GM23248 (cell line): ENCODE results near the gene MEGF6. TPM values are rescaled to one million over a fixed set of nuclear protein-coding genes. Genes with fewer than 3 reads are reported as not detected.

ENCODE experiments used
- DNase-seq: peaks from one replicate; pipeline ENCODE4 v3.0.0-alpha.2; 2015
- H2AFZ ChIP-seq: fragments of 200-600 bp; sonication (generic); 2 replicates; pipeline ENCODE4 v1.6.1; 2016; ENCODE audit warnings: antibody characterized with exemption
- H3F3A ChIP-seq: fragments of 200-600 bp; sonication (generic); 2 replicates; pipeline ENCODE4 v1.6.1; 2016; ENCODE audit warnings: mild to moderate bottlenecking, antibody characterized with exemption, mixed run types; ENCODE audit not compliant: insufficient read depth
- H3K27ac ChIP-seq: fragments of 200-600 bp; sonication (generic); 2 replicates; pipeline ENCODE4 v1.5.1; 2016; ENCODE audit warnings: mild to moderate bottlenecking
- H3K27me3 ChIP-seq: fragments of 200-600 bp; sonication (generic); replicated peaks from 2 replicates; pipeline ENCODE4 v1.6.1; 2016; ENCODE audit warnings: mild to moderate bottlenecking; ENCODE audit not compliant: insufficient read depth
- H3K36me3 ChIP-seq: fragments of 200-600 bp; sonication (generic); 2 replicates; pipeline ENCODE4 v1.6.1; 2016; ENCODE audit warnings: low read depth, mild to moderate bottlenecking
- H3K4me1 ChIP-seq: fragments of 200-600 bp; sonication (generic); 2 replicates; pipeline ENCODE4 v1.6.1; 2016; ENCODE audit warnings: mild to moderate bottlenecking; ENCODE audit not compliant: insufficient read depth
- H3K4me2 ChIP-seq: fragments of 200-600 bp; sonication (generic); one replicate; pipeline ENCODE4 v1.6.1; 2016; ENCODE audit warnings: mild to moderate bottlenecking; ENCODE audit not compliant: unreplicated experiment
- H3K4me3 ChIP-seq: fragments of 200-600 bp; sonication (generic); 2 replicates; pipeline ENCODE4 v1.5.1; 2016; ENCODE audit warnings: mild to moderate bottlenecking
- H3K79me2 ChIP-seq: fragments of 200-600 bp; sonication (generic); 2 replicates; pipeline ENCODE4 v1.6.1; 2016; ENCODE audit warnings: mild to moderate bottlenecking; ENCODE audit not compliant: insufficient read depth
- H3K9ac ChIP-seq: fragments of 200-600 bp; sonication (generic); 2 replicates; pipeline ENCODE4 v1.6.1; 2016; ENCODE audit warnings: mild to moderate bottlenecking
- H3K9me2 ChIP-seq: fragments of 200-600 bp; sonication (generic); 2 replicates; pipeline ENCODE4 v1.6.1; 2016; ENCODE audit warnings: mixed run types, mild to moderate bottlenecking, moderate library complexity; ENCODE audit not compliant: insufficient read depth
- H3K9me3 ChIP-seq: fragments of 200-600 bp; sonication (generic); one replicate; pipeline ENCODE4 v1.6.1; 2017; ENCODE audit warnings: low read depth
- H4K20me1 ChIP-seq: fragments of 200-600 bp; sonication (generic); 2 replicates; pipeline ENCODE4 v1.6.0; 2016; ENCODE audit not compliant: insufficient read depth
- EZH2 ChIP-seq: fragments of 200-600 bp; sonication (generic); IDR thresholded peaks from 2 replicates; pipeline ENCODE4 v1.6.1; 2018; ENCODE audit warnings: antibody characterized with exemption, mild to moderate bottlenecking; ENCODE audit not compliant: insufficient read depth, poor library complexity, severe bottlenecking
- EZH2phosphoT487 ChIP-seq: fragments of 200-600 bp; sonication (generic); IDR thresholded peaks from 2 replicates; pipeline ENCODE4 v1.6.1; 2018; ENCODE audit warnings: antibody characterized with exemption, moderate library complexity, mild to moderate bottlenecking, low read depth; ENCODE audit not compliant: insufficient read depth
- WGBS, 2 experiments: methylation state at CpG; one replicate each; pipeline ENCODE4 v1.1.6; 2015 to 2017; ENCODE audit warnings: low lambda C conversion rate in 2 of 2, low coverage in 1 of 2; ENCODE audit errors: missing lambda C conversion rate in 2 of 2; 5-methylcytosine and 5-hydroxymethylcytosine counted together
- in situ Hi-C: fragments of 300-500 bp; cut with MboI; formaldehyde crosslinking; loops from 2 replicates; pipeline ENCODE4 v1.15.0; 2020
- polyA plus RNA-seq: library from polyadenylated mRNA; unstranded; fragments of >200 nt; fragmentation: Nextera tagmentation; extraction: Ambion mirVana; gene quantifications from 2 replicates; pipeline ENCODE4 v1.2.1, GENCODE V29; 2016
- total RNA-seq: library from RNA; depleted of rRNA; stranded (reverse); fragments of >200 nt; shearing (Covaris generic); gene quantifications from 2 replicates; pipeline ENCODE4 v1.2.3, GENCODE V29; 2014

Gene MEGF6
- total and polyA plus RNA-seq, 2 experiments from 2014 or later = 37.9 to 108 TPM

DNA sequence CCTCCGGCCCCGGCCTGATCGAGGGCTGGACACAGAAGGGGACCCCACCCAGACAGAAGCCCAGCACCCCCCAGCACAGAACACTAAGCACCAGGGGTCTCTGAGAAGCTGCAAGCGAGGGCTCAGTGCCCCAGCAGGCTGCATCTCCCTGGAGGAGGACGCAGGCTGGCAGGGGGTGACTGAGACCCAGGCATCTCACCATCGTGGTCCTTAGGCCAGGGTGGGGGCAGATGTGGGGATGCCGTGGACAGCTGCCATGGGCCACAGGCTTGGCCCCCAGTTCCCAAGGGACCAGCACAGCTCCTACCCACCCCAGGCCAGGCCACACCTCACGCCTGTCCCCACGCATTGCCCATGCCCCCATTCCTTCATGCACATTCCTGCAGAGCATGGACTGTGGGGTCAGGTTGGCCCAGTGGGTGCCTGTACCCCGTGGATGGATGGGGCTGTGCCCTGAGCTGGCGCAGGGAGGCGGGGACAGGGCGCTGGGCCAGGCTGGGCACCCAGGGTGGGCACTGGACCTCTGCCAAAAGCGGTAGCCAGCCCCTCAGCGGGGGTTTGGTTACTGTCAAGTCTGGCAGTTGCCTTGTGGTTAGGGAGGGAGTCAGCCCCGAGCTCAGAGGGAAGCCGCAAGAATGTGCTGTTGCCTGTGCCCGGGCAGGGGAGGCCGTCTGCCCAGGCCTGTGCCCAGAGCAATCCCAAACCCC is 95.4 kb downstream of the MEGF6 start:
- Histone ChIP-seq H3K9me2 (no peaks in the 10 kb centered on the region), H3K36me3 (no peaks in the 10 kb centered on the region), H3K4me1 (no peaks in the 10 kb centered on the region), H3K4me3 (no peak overlapping the region), H3K27ac (no peak overlapping the region), H3F3A (no peaks in the 10 kb centered on the region), H3K9me3 (no peaks in the 10 kb centered on the region), H3K9ac (no peak overlapping the region), H2AFZ (no peak overlapping the region), H3K79me2 (no peaks in the 10 kb centered on the region), H3K4me2 (no peak overlapping the region), H3K27me3 (no peaks in the 10 kb centered on the region), H4K20me1 (no peaks in the 10 kb centered on the region)
- WGBS, 2 experiments = 66 to 70% methylated on average over 19 of the region's 19 CpGs
- TF ChIP-seq EZH2 = no peak
- no peak for DNase-seq
- in situ Hi-C loops = no loop called here

DNA sequence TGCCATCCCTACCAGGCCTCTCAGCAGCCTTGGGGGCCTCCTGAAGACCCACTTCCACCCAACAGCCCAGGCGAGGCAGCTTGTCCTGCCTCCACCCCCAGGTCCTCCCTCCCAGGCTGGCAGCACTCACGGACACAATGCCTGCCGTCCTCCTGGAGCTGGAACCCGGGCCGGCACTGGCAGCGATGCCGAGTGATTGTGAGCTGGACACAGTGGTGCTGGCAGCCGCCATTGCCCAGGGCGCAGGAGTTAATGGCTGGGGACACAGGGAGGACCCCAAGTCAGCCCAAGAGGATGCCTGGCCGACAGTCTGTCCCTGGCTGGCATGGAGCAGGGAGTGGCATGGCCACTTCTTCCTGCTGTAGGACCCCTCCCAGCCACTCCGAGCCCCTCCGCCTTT is 96.0 kb downstream of the MEGF6 start:
- Histone ChIP-seq H3K9ac (no peak overlapping the region), H3K79me2 (no peaks in the 10 kb centered on the region), H3K36me3 (no peaks in the 10 kb centered on the region), H2AFZ (no peak overlapping the region), H3K9me2 (no peaks in the 10 kb centered on the region), H3F3A (no peaks in the 10 kb centered on the region), H3K4me1 (no peaks in the 10 kb centered on the region), H3K27ac (no peak overlapping the region), H4K20me1 (no peaks in the 10 kb centered on the region), H3K4me3 (no peak overlapping the region), H3K9me3 (no peaks in the 10 kb centered on the region), H3K27me3 (no peaks in the 10 kb centered on the region), H3K4me2 (no peak overlapping the region)
- in situ Hi-C loops = no loop called here
- WGBS, 2 experiments = 79 to 81% methylated on average over 12 of the region's 12 CpGs
- DNase-seq = no peak
- no peak for TF ChIP-seq EZH2
- no peak for TF ChIP-seq EZH2phosphoT487

DNA sequence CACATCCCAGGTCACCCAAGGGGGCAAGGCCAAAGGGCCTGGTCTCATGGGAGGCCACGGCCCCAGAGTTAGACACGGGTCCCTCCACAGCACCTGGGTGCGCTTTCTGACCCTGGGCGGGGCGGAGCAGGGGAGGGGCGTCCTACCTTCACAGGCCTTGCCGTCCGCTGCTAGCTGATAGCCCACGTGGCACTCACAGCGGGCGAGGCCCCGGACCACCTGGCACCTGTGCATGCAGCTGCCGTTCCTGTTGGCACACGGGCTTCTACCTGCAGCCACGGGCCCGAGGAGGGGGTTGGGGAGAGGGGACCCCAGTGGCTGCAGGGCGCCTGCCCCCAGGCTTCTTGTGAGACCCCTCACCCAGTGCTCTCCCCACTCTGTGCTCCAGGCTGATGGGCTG is 96.9 kb downstream of the MEGF6 start:
- Histone ChIP-seq H3K4me3 (no peak overlapping the region), H3K27me3 (no peaks in the 10 kb centered on the region), H3K27ac (no peak overlapping the region), H3K79me2 (no peaks in the 10 kb centered on the region), H4K20me1 (no peaks in the 10 kb centered on the region), H3K9me3 (no peaks in the 10 kb centered on the region), H3K36me3 (no peaks in the 10 kb centered on the region), H3K9ac (no peak overlapping the region), H3F3A (no peaks in the 10 kb centered on the region), H3K4me1 (no peaks in the 10 kb centered on the region), H3K4me2 (no peak overlapping the region), H2AFZ (no peak overlapping the region), H3K9me2 (no peaks in the 10 kb centered on the region)
- 90 to 93% methylated on average over 14 to 15 of the region's 17 CpGs for WGBS, 2 experiments
- no peak for DNase-seq
- TF ChIP-seq EZH2phosphoT487 = no peak
- no peak for TF ChIP-seq EZH2
- in situ Hi-C loops = no loop called here

- no peaks in the 10 kb centered on the region for H3F3A ChIP-seq
These were observed 99.5 kb downstream of the MEGF6 start for GRCh38 chr1:3511856-3512255.

DNA sequence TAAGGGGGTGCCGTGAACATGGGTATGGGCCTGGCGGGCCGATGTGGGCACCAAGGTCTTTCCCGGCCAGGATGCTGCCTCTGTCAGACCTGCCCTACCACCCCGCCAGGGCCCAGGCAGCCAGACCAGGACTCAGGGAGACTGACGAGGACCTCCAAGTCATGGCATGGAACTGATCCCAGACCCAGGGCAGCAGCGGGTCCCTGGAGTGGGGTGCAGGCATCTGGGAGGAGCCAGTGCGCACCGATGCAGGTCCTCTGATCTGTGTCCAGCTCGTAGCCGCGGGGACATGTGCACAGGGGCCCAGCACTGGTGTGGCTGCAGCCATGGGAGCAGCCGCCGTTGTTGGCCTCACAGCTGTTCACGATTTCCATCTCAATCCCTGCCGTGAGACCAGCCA is 100.0 kb downstream of the MEGF6 start:
- no peaks in the 10 kb centered on the region for H3F3A ChIP-seq
- no peak for DNase-seq
- H3K9me3 ChIP-seq = no peaks in the 10 kb centered on the region
- in situ Hi-C loops = no loop called here
- H3K4me2 ChIP-seq = no peak overlapping the region
- H3K36me3 ChIP-seq = no peaks in the 10 kb centered on the region
- no peaks in the 10 kb centered on the region for H4K20me1 ChIP-seq
- H3K4me1 ChIP-seq = no peaks in the 10 kb centered on the region
- WGBS, 2 experiments = 91 to 96% methylated on average over 16 of the region's 16 CpGs
- H3K27me3 ChIP-seq = no peaks in the 10 kb centered on the region
- no peak overlapping the region for H3K4me3 ChIP-seq
- H2AFZ ChIP-seq = no peak overlapping the region
- no peak overlapping the region for H3K27ac ChIP-seq
- TF ChIP-seq EZH2 (no peak), EZH2phosphoT487 (no peak)
- H3K79me2 ChIP-seq = no peaks in the 10 kb centered on the region
- no peaks in the 10 kb centered on the region for H3K9me2 ChIP-seq
- H3K9ac ChIP-seq = no peak overlapping the region

More at GRCh38 chr1:3511856-3512255, 99.5 kb downstream of the MEGF6 start:
- no peak overlapping the region for H3K4me2 ChIP-seq
- H2AFZ ChIP-seq = no peak overlapping the region
- H3K4me1 ChIP-seq = no peaks in the 10 kb centered on the region
- H3K9me2 ChIP-seq = no peaks in the 10 kb centered on the region
- H3K9ac ChIP-seq = no peak overlapping the region
- WGBS, 2 experiments = 81 to 85% methylated on average over 15 of the region's 15 CpGs
- H3K79me2 ChIP-seq = no peaks in the 10 kb centered on the region
- in situ Hi-C loops = no loop called here
- no peak overlapping the region for H3K4me3 ChIP-seq
- TF ChIP-seq EZH2phosphoT487 (no peak), EZH2 (no peak)
- no peak overlapping the region for H3K27ac ChIP-seq
- H3K27me3 ChIP-seq = no peaks in the 10 kb centered on the region
- no peaks in the 10 kb centered on the region for H3K9me3 ChIP-seq
- no peaks in the 10 kb centered on the region for H4K20me1 ChIP-seq
- DNase-seq = no peak
- no peaks in the 10 kb centered on the region for H3K36me3 ChIP-seq
